Measurements from ENCODE around the gene CCDC3. TPM values are rescaled to one million over a fixed set of nuclear protein-coding genes. Genes with fewer than 3 reads are reported as not detected.

Gene CCDC3
- polyA plus RNA-seq, 6 donors from 2014 or later, result not detected

DNA sequence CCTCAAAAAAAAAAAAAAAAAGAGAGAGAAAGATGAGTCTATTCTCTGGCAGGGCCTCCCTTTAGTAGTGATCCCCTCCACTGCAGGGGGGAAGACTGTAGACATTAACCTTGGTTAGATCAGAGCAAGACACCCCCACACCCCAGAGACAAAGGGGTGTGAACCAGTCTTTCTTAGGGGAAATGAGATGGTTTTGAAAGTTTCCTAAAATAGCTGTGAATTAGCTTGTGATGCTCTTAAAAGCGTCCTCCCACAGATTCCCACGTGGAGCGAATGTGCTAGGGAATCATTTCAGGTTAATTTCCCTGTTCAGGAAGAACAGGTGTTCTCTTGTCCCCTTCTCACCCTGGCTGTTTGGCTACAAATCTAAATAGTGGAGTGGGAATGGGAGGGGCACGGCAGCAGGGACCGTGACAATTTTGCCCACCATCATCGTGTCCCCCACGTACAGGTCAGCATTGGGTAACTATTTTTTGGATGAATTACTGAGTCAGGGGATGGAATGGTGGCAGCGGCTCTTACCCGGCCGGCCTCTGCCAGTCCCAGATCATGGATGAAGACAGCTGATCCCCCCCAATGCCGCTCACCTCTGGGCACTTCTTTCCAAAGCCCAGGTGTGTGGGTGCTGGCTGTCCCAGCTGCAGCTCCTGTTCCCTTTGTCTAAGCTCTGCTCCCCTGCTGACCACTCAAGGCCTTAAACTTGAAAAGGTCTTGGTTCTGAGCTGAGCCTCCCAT is 152.9 kb downstream of the CCDC3 start:
- H3K36me3 Mint-ChIP-seq, result peaks cover 0 to 4% of the 10 kb centered on the region in 2 donors
- peaks cover 0 to 9% (median 9%) of the 10 kb centered on the region in 3 donors for H3K4me1 Mint-ChIP-seq
- peaks cover 19 to 35% (median 35%) of the 10 kb centered on the region in 3 donors for H3K27me3 Mint-ChIP-seq
- DNase-seq (no peak), ATAC-seq (ENCODE audit: low read depth in 2 of 2) (no peak)
- H3K4me3 Mint-ChIP-seq, result no peak overlapping the region
- H3K9me3 Mint-ChIP-seq, result peaks cover 0 to 6% (median 0%) of the 10 kb centered on the region in 7 donors
- H3K27ac Mint-ChIP-seq, result peak overlapping the region in 1 of 6 donors; percentile 53

DNA sequence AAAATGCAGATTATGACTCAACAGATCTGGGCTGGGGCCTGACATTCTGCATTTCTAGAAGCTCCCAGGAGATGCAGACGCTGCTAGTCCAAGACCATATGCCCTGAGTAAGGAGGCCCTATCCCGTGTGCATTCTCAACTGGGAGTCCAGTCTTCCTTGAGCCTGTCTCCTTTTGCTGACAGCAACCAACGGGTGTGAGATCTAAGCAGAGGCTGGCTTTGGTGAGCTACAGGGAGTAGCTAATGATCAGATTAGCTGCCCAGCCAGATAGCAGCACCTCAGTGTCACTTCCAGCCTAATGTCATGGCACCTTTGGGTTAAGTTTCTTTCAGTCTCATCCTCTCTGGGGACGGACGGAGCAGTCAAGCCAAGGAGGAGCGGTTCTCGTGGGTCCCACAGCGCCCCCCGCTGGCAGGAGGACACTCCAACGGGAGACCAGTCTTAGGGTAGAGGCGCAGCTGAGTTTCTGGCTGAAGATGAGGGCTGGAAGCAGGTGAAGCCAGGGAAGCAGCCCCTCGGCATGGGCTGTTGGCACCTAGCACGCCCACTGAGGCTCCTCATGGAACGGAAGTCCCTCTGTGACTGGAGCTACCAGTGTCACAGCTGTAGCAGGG is 154.0 kb downstream of the CCDC3 start:
- ATAC-seq (ENCODE audit: low read depth in 2 of 2) (no peak), DNase-seq (no peak)
- Mint-ChIP-seq H3K4me3 (no peak overlapping the region), H3K27ac (no peak overlapping the region), H3K9me3 (peaks cover 0 to 6% (median 0%) of the 10 kb centered on the region in 7 donors), H3K4me1 (peaks cover 0 to 9% (median 9%) of the 10 kb centered on the region in 3 donors), H3K36me3 (peaks cover 0 to 4% of the 10 kb centered on the region in 2 donors), H3K27me3 (peaks cover 19 to 32% (median 31%) of the 10 kb centered on the region in 3 donors)

DNA sequence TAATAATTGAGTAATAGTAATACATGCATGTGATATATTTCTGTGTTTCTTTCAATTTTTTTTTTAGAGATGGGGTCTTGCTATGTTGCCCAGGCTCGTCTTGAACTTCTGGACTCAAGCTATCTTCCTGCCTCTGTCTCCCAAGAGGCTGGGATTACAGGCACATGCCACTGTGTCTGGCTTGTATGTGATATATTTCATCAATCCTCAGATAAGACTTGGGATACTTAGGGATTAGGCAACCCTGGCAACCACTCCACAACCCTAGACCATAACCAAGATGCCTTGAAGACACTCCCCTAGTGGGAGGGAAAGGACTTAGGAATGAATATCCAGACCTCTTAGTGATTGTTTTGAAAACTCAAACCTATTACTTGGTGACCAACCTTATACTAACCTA is 154.8 kb downstream of the CCDC3 start:
- no peak overlapping the region for H3K27ac Mint-ChIP-seq
- DNase-seq, result no peak
- peaks cover 0 to 9% (median 9%) of the 10 kb centered on the region in 3 donors for H3K4me1 Mint-ChIP-seq
- no peak overlapping the region for H3K4me3 Mint-ChIP-seq
- peaks cover 22 to 30% (median 29%) of the 10 kb centered on the region in 3 donors for H3K27me3 Mint-ChIP-seq
- peaks cover 0 to 6% (median 0%) of the 10 kb centered on the region in 7 donors for H3K9me3 Mint-ChIP-seq
- no peak for ATAC-seq (ENCODE audit: low read depth in 2 of 2)
- H3K36me3 Mint-ChIP-seq, result peaks cover 0 to 4% of the 10 kb centered on the region in 2 donors

Other genes with a start within 250 kb of the CCDC3 start
- 10 to 100 TPM in 2 of 6 donors, 1 to 10 TPM in 3, under 1 TPM in 1; 0.18 to 18.1 (median 8.2) TPM for gene OPTN, start 98.5 kb upstream of the CCDC3 start, polyA plus RNA-seq (ENCODE audit: low read depth in 6 of 6)
- under 1 TPM in 1 of 6 donors, not detected in 5; 0.06 TPM for gene MCM10, start 159.8 kb upstream of the CCDC3 start, polyA plus RNA-seq (ENCODE audit: low read depth in 6 of 6)
- gene UCMA, start 232.7 kb upstream of the CCDC3 start, polyA plus RNA-seq (ENCODE audit: low read depth in 6 of 6), result not detected

Measured in naive B cell (primary cell).